ENCODE measurements around the gene PDE4B.

The PDE4B gene

DNA sequence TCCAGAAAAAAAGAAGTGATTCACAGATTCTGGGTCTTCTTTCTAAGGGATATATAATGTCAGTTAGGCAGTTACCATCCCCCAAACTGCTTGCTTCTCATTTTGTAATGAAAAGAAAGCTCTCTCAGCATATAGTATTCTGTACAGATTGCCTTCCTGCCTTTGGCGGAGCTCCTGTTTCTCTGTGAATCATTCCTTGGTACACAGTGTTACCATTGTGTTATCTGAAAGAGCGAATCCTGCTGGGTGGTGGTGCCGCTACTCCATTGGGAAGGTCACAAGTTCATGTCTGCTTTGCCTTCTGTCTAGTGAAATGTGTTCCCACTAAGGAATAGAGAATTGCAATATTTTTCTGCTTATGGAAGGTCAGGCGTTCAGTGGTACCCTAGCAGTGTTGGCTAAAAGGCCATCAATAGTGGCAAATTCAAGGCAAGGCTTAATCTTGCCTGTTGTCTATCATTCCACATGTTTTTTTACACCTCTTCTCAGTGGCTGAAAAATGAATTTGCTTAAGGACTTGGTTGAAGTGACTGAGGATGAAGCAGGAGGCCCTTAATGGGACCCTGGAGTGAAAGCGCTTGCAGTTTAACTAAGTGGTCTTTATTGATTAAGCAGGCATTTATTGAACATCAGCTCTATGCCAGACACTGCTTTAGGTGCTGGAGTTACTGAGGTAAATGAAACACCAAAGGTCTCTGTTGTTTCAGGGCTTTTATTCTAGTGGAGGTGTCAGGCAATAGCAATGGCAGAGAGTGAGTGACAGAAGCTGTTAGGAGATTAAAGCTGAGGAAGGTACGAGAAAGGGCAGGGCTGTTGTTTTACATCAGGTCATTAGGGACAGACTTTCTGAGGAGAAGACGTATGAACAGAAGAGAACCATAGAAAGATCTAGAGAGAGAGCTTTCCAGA is 186.7 kb downstream of the PDE4B start:
- no peak overlapping the region for H3K27ac ChIP-seq (ENCODE audit: low read length)
- no peak overlapping the region for H3K4me3 ChIP-seq (ENCODE audit: low read length)
- H3K4me1 ChIP-seq (ENCODE audit: low read length), result no peaks in the 10 kb centered on the region
- no peak overlapping the region for H2AFZ ChIP-seq (ENCODE audit: low read depth, low read length)
- no peak overlapping the region for H3K9ac ChIP-seq (ENCODE audit: low read length)
- TF ChIP-seq CTCF (IDR thresholded peaks at IDR 0.05; ENCODE audit: low read depth, low read length) (no peak), EZH2phosphoT487 (IDR thresholded peaks at IDR 0.05; ENCODE audit: low read depth) (no peak)
- no peaks in the 10 kb centered on the region for H3K36me3 ChIP-seq (replicated peaks; ENCODE audit: low read depth, low read length)
- H3K4me2 ChIP-seq (ENCODE audit: low read length), result no peak overlapping the region
- H3K79me2 ChIP-seq (ENCODE audit: low read length), result no peaks in the 10 kb centered on the region
- no peaks in the 10 kb centered on the region for H3K9me3 ChIP-seq (ENCODE audit: insufficient read depth, low read length)
- no peaks in the 10 kb centered on the region for H4K20me1 ChIP-seq (ENCODE audit: insufficient read depth, low read length)
- no peaks in the 10 kb centered on the region for H3K27me3 ChIP-seq (ENCODE audit: low read depth, low read length)

GRCh38 chr1:65980237-65980636 is 187.5 kb downstream of the PDE4B start:
- TF ChIP-seq EZH2phosphoT487 (IDR thresholded peaks at IDR 0.05; ENCODE audit: low read depth), result no peak
- TF ChIP-seq CTCF (IDR thresholded peaks at IDR 0.05; ENCODE audit: low read depth, low read length), result no peak
- Histone ChIP-seq H2AFZ (ENCODE audit: low read depth, low read length) (no peak overlapping the region), H3K4me1 (ENCODE audit: low read length) (no peaks in the 10 kb centered on the region), H3K4me2 (ENCODE audit: low read length) (no peak overlapping the region), H3K27ac (ENCODE audit: low read length) (no peak overlapping the region), H4K20me1 (ENCODE audit: insufficient read depth, low read length) (no peaks in the 10 kb centered on the region), H3K27me3 (ENCODE audit: low read depth, low read length) (no peaks in the 10 kb centered on the region), H3K4me3 (ENCODE audit: low read length) (no peak overlapping the region), H3K9ac (ENCODE audit: low read length) (no peak overlapping the region), H3K36me3 (replicated peaks; ENCODE audit: low read depth, low read length) (no peaks in the 10 kb centered on the region), H3K9me3 (ENCODE audit: insufficient read depth, low read length) (no peaks in the 10 kb centered on the region), H3K79me2 (ENCODE audit: low read length) (no peaks in the 10 kb centered on the region)

GRCh38 chr1:65983500-65983899 is 190.8 kb downstream of the PDE4B start:
- H3K4me1 ChIP-seq (ENCODE audit: low read length), result no peaks in the 10 kb centered on the region
- H4K20me1 ChIP-seq (ENCODE audit: insufficient read depth, low read length), result no peaks in the 10 kb centered on the region
- H3K9me3 ChIP-seq (ENCODE audit: insufficient read depth, low read length), result no peaks in the 10 kb centered on the region
- no peaks in the 10 kb centered on the region for H3K27me3 ChIP-seq (ENCODE audit: low read depth, low read length)
- H3K9ac ChIP-seq (ENCODE audit: low read length), result no peak overlapping the region
- H2AFZ ChIP-seq (ENCODE audit: low read depth, low read length), result no peak overlapping the region
- no peaks in the 10 kb centered on the region for H3K36me3 ChIP-seq (replicated peaks; ENCODE audit: low read depth, low read length)
- no peaks in the 10 kb centered on the region for H3K79me2 ChIP-seq (ENCODE audit: low read length)
- H3K27ac ChIP-seq (ENCODE audit: low read length), result no peak overlapping the region
- TF ChIP-seq EZH2phosphoT487 (IDR thresholded peaks at IDR 0.05; ENCODE audit: low read depth) (no peak), CTCF (IDR thresholded peaks at IDR 0.05; ENCODE audit: low read depth, low read length) (no peak)
- H3K4me2 ChIP-seq (ENCODE audit: low read length), result no peak overlapping the region
- no peak overlapping the region for H3K4me3 ChIP-seq (ENCODE audit: low read length)

DNA sequence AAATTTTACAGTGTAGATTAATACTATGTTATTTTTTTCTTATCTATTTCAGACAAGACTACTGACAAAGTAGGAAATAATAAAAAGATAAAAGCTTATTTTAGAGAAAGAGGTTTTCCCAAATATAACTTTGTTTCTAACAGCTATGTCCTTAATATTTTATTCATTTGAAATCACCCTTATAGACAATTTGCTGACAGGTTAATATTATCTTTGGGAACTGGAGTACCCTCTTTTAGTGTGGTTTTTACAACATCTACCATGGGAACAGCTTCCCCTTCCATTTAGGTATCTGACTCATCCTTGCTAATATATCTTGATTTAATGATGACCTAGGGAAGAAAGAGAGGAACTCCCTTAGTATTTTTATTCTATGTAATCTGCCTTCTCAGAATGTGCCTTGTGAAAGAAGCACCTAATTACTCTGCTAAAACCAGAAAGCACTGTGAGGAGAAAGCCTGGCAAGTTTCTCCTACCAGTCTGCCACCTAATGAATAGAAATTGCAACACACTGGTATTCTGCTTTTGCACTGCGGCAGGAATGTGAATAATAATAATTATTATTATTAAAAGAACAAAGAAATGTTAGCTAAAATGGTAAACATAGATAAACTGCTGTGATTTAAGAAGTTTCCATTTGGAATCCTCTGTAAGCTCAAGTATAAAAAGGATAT is 192.8 kb downstream of the PDE4B start:
- H3K36me3 ChIP-seq (replicated peaks; ENCODE audit: low read depth, low read length), result no peaks in the 10 kb centered on the region
- H3K9ac ChIP-seq (ENCODE audit: low read length), result no peak overlapping the region
- H4K20me1 ChIP-seq (ENCODE audit: insufficient read depth, low read length), result no peaks in the 10 kb centered on the region
- no peak overlapping the region for H3K4me3 ChIP-seq (ENCODE audit: low read length)
- H3K27ac ChIP-seq (ENCODE audit: low read length), result no peak overlapping the region
- no peaks in the 10 kb centered on the region for H3K79me2 ChIP-seq (ENCODE audit: low read length)
- TF ChIP-seq CTCF (IDR thresholded peaks at IDR 0.05; ENCODE audit: low read depth, low read length), result no peak
- no peak for TF ChIP-seq EZH2phosphoT487 (IDR thresholded peaks at IDR 0.05; ENCODE audit: low read depth)
- H3K27me3 ChIP-seq (ENCODE audit: low read depth, low read length), result no peaks in the 10 kb centered on the region
- no peaks in the 10 kb centered on the region for H3K4me1 ChIP-seq (ENCODE audit: low read length)
- no peaks in the 10 kb centered on the region for H3K9me3 ChIP-seq (ENCODE audit: insufficient read depth, low read length)
- no peak overlapping the region for H3K4me2 ChIP-seq (ENCODE audit: low read length)
- no peak overlapping the region for H2AFZ ChIP-seq (ENCODE audit: low read depth, low read length)
